H9 (cell line): Measurements from ENCODE around the gene PGAP6. TPM values are rescaled to one million over a fixed set of nuclear protein-coding genes. Genes with fewer than 3 reads are reported as not detected.

Experiments used
- DNase-seq: peaks from one replicate; pipeline ENCODE4 v3.0.0-alpha.2; 2017
- H2AFZ ChIP-seq: one replicate; pipeline ENCODE4 v1.6.1; 2013; ENCODE audit warnings: mild to moderate bottlenecking, low read length, control low read depth, moderate library complexity
- H2AK5ac ChIP-seq: 2 replicates; pipeline ENCODE4 v1.6.1; 2013; ENCODE audit warnings: low read length, control low read depth, mixed read lengths; ENCODE audit not compliant: insufficient read length
- H2BK120ac ChIP-seq: one replicate; pipeline ENCODE4 v1.6.1; 2013; ENCODE audit warnings: low read depth, mild to moderate bottlenecking, low read length, control low read depth, inconsistent platforms; ENCODE audit not compliant: poor library complexity, severe bottlenecking
- H2BK12ac ChIP-seq: 2 replicates; pipeline ENCODE4 v1.6.1; 2013; ENCODE audit warnings: low read length, control low read depth, mixed read lengths, low read depth; ENCODE audit not compliant: insufficient read length
- H2BK15ac ChIP-seq: 2 replicates; pipeline ENCODE4 v1.6.1; 2013; ENCODE audit warnings: low read depth, low read length, control low read depth
- H2BK20ac ChIP-seq: one replicate; pipeline ENCODE4 v1.6.1; 2013; ENCODE audit warnings: low read depth, mild to moderate bottlenecking, low read length, control low read depth, inconsistent platforms; ENCODE audit not compliant: poor library complexity, severe bottlenecking
- H2BK5ac ChIP-seq: 2 replicates; pipeline ENCODE4 v1.6.1; 2013; ENCODE audit warnings: low read length, control low read depth, mixed read lengths; ENCODE audit not compliant: insufficient read length
- H3K14ac ChIP-seq: 2 replicates; pipeline ENCODE4 v1.6.1; 2013; ENCODE audit warnings: low read length, control low read depth; ENCODE audit not compliant: insufficient read depth
- H3K18ac ChIP-seq: 2 replicates; pipeline ENCODE4 v1.6.1; 2013; ENCODE audit warnings: low read depth, mild to moderate bottlenecking, mixed read lengths, low read length, control low read depth; ENCODE audit not compliant: insufficient read length
- H3K23ac ChIP-seq: 2 replicates; pipeline ENCODE4 v1.6.1; 2013; ENCODE audit warnings: low read length, control low read depth, mixed read lengths, low read depth; ENCODE audit not compliant: insufficient read length
- H3K23me2 ChIP-seq: 2 replicates; pipeline ENCODE4 v1.6.1; 2013; ENCODE audit warnings: low read depth, mild to moderate bottlenecking, mixed read lengths, low read length, control low read depth; ENCODE audit not compliant: insufficient read length, poor library complexity, severe bottlenecking
- H3K27ac ChIP-seq: 2 replicates; pipeline ENCODE4 v1.5.1; 2013; ENCODE audit warnings: low read length, control low read depth, mixed read lengths, low read depth; ENCODE audit not compliant: insufficient read length
- H3K27me3 ChIP-seq: 2 replicates; pipeline ENCODE4 v1.6.1; 2013; ENCODE audit warnings: low read length, control low read depth, inconsistent platforms; ENCODE audit not compliant: insufficient read depth
- H3K4ac ChIP-seq: 2 replicates; pipeline ENCODE4 v1.6.1; 2013; ENCODE audit warnings: low read depth, mild to moderate bottlenecking, control low read depth, inconsistent platforms, low read length, moderate library complexity
- H3K4me1 ChIP-seq: 2 replicates; pipeline ENCODE4 v1.6.1; 2013; ENCODE audit warnings: low read length, control low read depth, inconsistent platforms; ENCODE audit not compliant: insufficient read depth
- H3K4me2 ChIP-seq: 2 replicates; pipeline ENCODE4 v1.6.1; 2013; ENCODE audit warnings: low read length, control low read depth, mixed read lengths; ENCODE audit not compliant: insufficient read length, insufficient read depth
- H3K56ac ChIP-seq: 2 replicates; pipeline ENCODE4 v1.6.1; 2013; ENCODE audit warnings: low read depth, mild to moderate bottlenecking, mixed read lengths, low read length, control low read depth; ENCODE audit not compliant: insufficient read length
- H3K79me1 ChIP-seq: 2 replicates; pipeline ENCODE4 v1.6.1; 2013; ENCODE audit warnings: low read depth, mild to moderate bottlenecking, moderate library complexity, low read length, control low read depth, inconsistent platforms; ENCODE audit not compliant: insufficient read depth, poor library complexity, severe bottlenecking
- H3K79me2 ChIP-seq: 2 replicates; pipeline ENCODE4 v1.6.1; 2013; ENCODE audit warnings: low read length, control low read depth, inconsistent platforms; ENCODE audit not compliant: insufficient read depth
- H3K9ac ChIP-seq: 2 replicates; pipeline ENCODE4 v1.6.1; 2013; ENCODE audit warnings: low read length, control low read depth, mixed read lengths; ENCODE audit not compliant: insufficient read length; ENCODE audit errors: extremely low read depth
- H3K9me3 ChIP-seq: one replicate; pipeline ENCODE4 v1.6.1; 2013; ENCODE audit warnings: low read depth, low read length, inconsistent platforms; ENCODE audit not compliant: control insufficient read depth
- H3T11ph ChIP-seq: one replicate; pipeline ENCODE4 v1.6.1; 2013; ENCODE audit warnings: mild to moderate bottlenecking, low read length, control low read depth, inconsistent platforms
- H4K20me1 ChIP-seq: one replicate; pipeline ENCODE4 v1.6.1; 2013; ENCODE audit not compliant: control insufficient read depth, insufficient read length, insufficient read depth
- H4K5ac ChIP-seq: 2 replicates; pipeline ENCODE4 v1.6.1; 2013; ENCODE audit warnings: low read depth, mild to moderate bottlenecking, mixed read lengths, low read length, control low read depth; ENCODE audit not compliant: insufficient read length
- H4K8ac ChIP-seq: replicated peaks from 2 replicates; pipeline ENCODE4 v1.6.1; 2013; ENCODE audit warnings: low read length, control low read depth, mixed read lengths, low read depth; ENCODE audit not compliant: insufficient read length
- H4K91ac ChIP-seq: 2 replicates; pipeline ENCODE4 v1.6.1; 2013; ENCODE audit warnings: low read depth, mild to moderate bottlenecking, moderate library complexity, mixed read lengths, low read length, control low read depth; ENCODE audit not compliant: insufficient read length
- H3K27ac Mint-ChIP-seq, 3 experiments: 2 replicates in 2 of 3; 3 replicates in 1 of 3; pipeline ENCODE4 v1.8.0; 2020 to 2021; ENCODE audit warnings: mixed read lengths in 3 of 3, mild to moderate bottlenecking in 1 of 3, moderate library complexity in 1 of 3
- H3K27me3 Mint-ChIP-seq: 2 replicates; pipeline ENCODE4 v1.8.0; 2021; ENCODE audit warnings: low read depth, mild to moderate bottlenecking, moderate library complexity, mixed read lengths
- H3K36me3 Mint-ChIP-seq, 3 experiments: 2 replicates in 2 of 3; 3 replicates in 1 of 3; pipeline ENCODE4 v1.8.0; 2020 to 2021; ENCODE audit warnings: low read depth in 3 of 3, mixed read lengths in 3 of 3; ENCODE audit not compliant: insufficient read depth in 1 of 3
- H3K4me1 Mint-ChIP-seq, 2 experiments: 2 replicates each; pipeline ENCODE4 v1.8.0; 2020; ENCODE audit warnings: mixed read lengths in 2 of 2
- H3K4me3 Mint-ChIP-seq, 2 experiments: 2 replicates in 1 of 2; 3 replicates in 1 of 2; pipeline ENCODE4 v1.8.0; 2020 to 2021; ENCODE audit warnings: mild to moderate bottlenecking in 2 of 2, mixed read lengths in 2 of 2, moderate library complexity in 1 of 2
- H3K9me3 Mint-ChIP-seq, 2 experiments: 2 replicates in 1 of 2; 3 replicates in 1 of 2; pipeline ENCODE4 v1.8.0; 2020; ENCODE audit warnings: mild to moderate bottlenecking in 2 of 2, mixed read lengths in 2 of 2, moderate library complexity in 1 of 2
- CTCF ChIP-seq: fragments of 200-600 bp; sonication (generic); conservative IDR thresholded peaks from 3 replicates; pipeline ENCODE4 v1.8.0; 2021; ENCODE audit warnings: antibody characterized with exemption, mild to moderate bottlenecking
- WGBS: extraction: QIAGEN DNeasy Blood & Tissue Kit; methylation state at CpG from one replicate; pipeline ENCODE4 v1.1.7; 2013; ENCODE audit warnings: missing lambda C conversion rate, low lambda C conversion rate, mixed read lengths; ENCODE audit not compliant: insufficient read length; ENCODE audit errors: extremely low coverage; 5-methylcytosine and 5-hydroxymethylcytosine counted together
- total RNA-seq: library from RNA; stranded (reverse); gene quantifications from 2 replicates; pipeline ENCODE4 v1.2.1, GENCODE V29; 2021

PGAP6 gene
- total RNA-seq, 1 experiment from 2014 or later = 111 TPM

GRCh38 chr16:325375-326145 lies 56.2 kb downstream of the PGAP6 start:
- H2BK15ac ChIP-seq = no peak overlapping the region
- no peak for TF ChIP-seq CTCF
- H2BK12ac ChIP-seq = no peak overlapping the region
- H4K5ac ChIP-seq = no peak overlapping the region
- peaks cover 4% of the 10 kb centered on the region; the same call in 1 of the 2 replicates for H3K79me2 ChIP-seq
- no peak overlapping the region for H3K23ac ChIP-seq
- no peak overlapping the region for H2AFZ ChIP-seq
- no peaks in the 10 kb centered on the region for H3K9me3 ChIP-seq
- no peaks in the 10 kb centered on the region for H4K20me1 ChIP-seq
- H3K27ac ChIP-seq = no peak overlapping the region
- no peak overlapping the region for H3T11ph ChIP-seq
- no peaks in the 10 kb centered on the region for H3K4me1 ChIP-seq
- H4K8ac ChIP-seq = no peak overlapping the region
- H3K18ac ChIP-seq = no peak overlapping the region
- no peak overlapping the region for H3K9ac ChIP-seq
- no peaks in the 10 kb centered on the region for H3K23me2 ChIP-seq
- Mint-ChIP-seq H3K27me3 (no peaks in the 10 kb centered on the region), H3K9me3 (no peaks in the 10 kb centered on the region), H3K4me3 (no peak overlapping the region), H3K27ac (peak overlapping the region in 2 of 3 experiments; percentile 23 to 40; a peak in 1 of 7 replicates), H3K36me3 (peaks cover 0 to 3% (median 2%) of the 10 kb centered on the region in 3 experiments; a peak in 2 of 7 replicates), H3K4me1 (peaks cover 14 to 18% of the 10 kb centered on the region in 2 experiments)
- H3K14ac ChIP-seq = no peak overlapping the region
- no peak overlapping the region for H2BK120ac ChIP-seq
- H2AK5ac ChIP-seq = no peak overlapping the region
- no peak overlapping the region for H3K4me2 ChIP-seq
- no peak overlapping the region for H2BK20ac ChIP-seq
- no peak overlapping the region for H3K56ac ChIP-seq
- H4K91ac ChIP-seq = no peak overlapping the region
- no peak for DNase-seq
- H3K27me3 ChIP-seq = no peaks in the 10 kb centered on the region
- no peak overlapping the region for H3K4ac ChIP-seq
- no peak overlapping the region for H2BK5ac ChIP-seq
- H3K79me1 ChIP-seq = peaks cover 8% of the 10 kb centered on the region
- no CpG with 5 or more reads among the region's 28 CpGs for WGBS
